Mucosa of stomach (tissue), 1 donor: ENCODE measurements around the gene PTAFR.

Experiments used
- H3K27me3 ChIP-seq: one replicate; pipeline ENCODE4 v1.7.0; 2013; ENCODE audit warnings: mild to moderate bottlenecking, low read length; ENCODE audit not compliant: control insufficient read depth, insufficient read depth
- H3K36me3 ChIP-seq: one replicate; pipeline ENCODE4 v1.7.0; 2013; ENCODE audit warnings: low read length; ENCODE audit not compliant: control insufficient read depth, insufficient read depth
- H3K4me1 ChIP-seq: one replicate; pipeline ENCODE4 v1.7.0; 2013; ENCODE audit warnings: mild to moderate bottlenecking, low read length; ENCODE audit not compliant: control insufficient read depth, insufficient read depth
- H3K4me3 ChIP-seq: one replicate; pipeline ENCODE4 v1.7.0; 2013; ENCODE audit warnings: low read length
- H3K9ac ChIP-seq: one replicate; pipeline ENCODE4 v1.7.0; 2013; ENCODE audit warnings: mild to moderate bottlenecking, low read length, moderate library complexity
- H3K9me3 ChIP-seq: one replicate; pipeline ENCODE4 v1.7.0; 2013; ENCODE audit warnings: mild to moderate bottlenecking, low read length, moderate library complexity; ENCODE audit not compliant: control insufficient read depth
- donor health status: Pancreatic carcinoma.

PTAFR gene

DNA sequence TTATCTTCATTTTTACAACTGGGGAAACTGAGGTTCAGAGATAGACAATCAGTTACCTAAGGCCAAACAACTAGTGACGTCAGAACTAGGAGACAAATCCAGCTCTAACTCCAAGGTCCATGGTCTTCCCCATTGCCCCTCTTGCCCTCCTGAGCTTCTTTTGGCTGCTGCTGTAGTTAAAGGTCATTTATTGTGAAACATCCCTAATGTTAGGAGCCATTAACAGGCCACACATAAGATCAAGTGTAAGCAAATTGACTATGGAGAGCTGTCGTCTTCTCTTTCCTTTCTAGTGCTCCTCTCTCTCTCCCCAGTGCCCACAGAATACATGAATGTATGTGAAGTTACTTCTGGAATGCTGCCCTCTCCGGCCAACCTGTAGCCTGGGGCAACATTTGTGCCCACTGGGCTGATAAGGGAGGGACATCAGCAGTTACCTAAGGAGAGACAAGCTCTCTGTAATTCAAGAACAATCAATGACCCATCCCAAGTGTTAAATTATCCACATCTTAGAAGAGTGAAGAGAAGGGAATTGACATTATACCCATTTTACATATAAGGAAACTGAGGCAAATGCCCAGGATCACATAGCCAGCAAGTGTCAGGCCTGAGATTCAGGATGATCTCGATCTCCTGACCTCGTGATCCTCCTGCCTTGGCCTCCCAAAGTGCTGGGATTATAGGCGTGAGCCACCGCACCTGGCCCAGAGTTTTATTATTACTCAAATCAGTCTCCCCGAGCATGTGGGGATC, 40.1 kb downstream of the PTAFR start:
- Histone ChIP-seq H3K9ac (no peak overlapping the region), H3K4me1 (no peaks in the 10 kb centered on the region), H3K4me3 (no peak overlapping the region), H3K27me3 (no peaks in the 10 kb centered on the region), H3K9me3 (no peaks in the 10 kb centered on the region), H3K36me3 (no peaks in the 10 kb centered on the region)

DNA sequence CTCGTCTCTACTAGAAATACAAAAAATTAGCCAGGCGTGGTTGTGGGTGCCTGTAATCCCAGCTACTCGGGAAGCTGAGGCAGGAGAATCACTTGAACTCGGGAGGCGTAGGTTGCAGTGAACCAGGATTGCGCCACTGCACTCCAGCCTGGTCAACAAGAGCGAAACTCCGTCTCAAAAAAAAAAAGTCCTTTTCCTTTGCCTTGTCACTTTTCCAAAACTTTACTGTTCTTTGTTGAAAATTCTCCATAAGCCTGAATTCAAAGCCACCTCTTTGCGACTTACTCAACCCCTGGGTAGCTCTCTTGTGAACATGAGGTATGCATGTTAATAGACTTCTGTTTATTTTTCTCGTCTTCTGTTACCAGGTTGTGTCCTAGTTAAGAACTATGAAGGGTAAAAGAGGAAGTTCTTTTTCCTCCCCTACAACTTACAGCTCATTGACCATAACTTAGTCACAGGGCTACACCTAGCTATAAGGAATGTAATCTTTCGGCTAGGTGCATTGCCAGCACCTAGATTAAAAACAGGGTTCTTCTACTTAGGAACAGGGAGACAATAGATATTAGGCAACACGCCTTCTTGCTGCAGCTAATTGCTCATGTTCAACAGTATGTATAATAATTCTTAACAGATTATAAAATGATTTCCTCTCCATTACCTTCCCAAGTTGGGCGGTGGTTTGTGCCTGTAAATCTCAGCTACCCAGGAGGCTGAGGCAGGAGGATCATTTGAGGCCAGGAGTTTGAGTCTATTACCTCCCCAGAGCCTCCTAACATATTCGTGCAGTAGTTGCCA, 40.9 kb downstream of the PTAFR start:
- Histone ChIP-seq H3K9me3 (no peaks in the 10 kb centered on the region), H3K4me1 (no peaks in the 10 kb centered on the region), H3K4me3 (no peak overlapping the region), H3K27me3 (no peaks in the 10 kb centered on the region), H3K36me3 (no peaks in the 10 kb centered on the region), H3K9ac (no peak overlapping the region)

DNA sequence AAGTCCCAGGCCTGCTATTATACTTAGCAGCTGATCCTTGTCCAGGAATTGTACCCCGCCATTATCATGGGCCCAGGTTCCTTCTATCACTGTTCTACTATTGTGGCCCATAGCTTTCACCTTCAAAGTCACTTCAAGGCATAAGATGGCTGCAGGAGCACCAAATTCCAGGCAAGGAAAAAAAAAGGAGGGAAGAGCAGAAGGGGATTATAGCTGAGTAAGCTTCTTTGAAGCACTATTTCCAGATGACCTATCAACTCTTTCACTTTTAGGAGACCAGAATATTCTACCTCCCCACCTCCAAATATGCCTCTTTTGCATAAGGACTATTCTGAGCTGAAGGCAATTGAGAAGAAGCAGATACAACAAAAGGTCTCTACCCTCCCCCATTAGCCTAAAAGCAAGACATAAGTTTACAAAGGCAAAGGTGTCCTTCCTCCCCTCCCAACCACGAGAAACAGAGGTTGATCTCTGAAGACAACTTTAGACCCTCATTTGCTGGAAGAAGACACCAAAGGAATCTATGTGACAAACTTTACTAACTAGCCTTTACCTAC, 41.8 kb downstream of the PTAFR start:
- H3K9me3 ChIP-seq, result no peaks in the 10 kb centered on the region
- no peak overlapping the region for H3K9ac ChIP-seq
- H3K27me3 ChIP-seq, result no peaks in the 10 kb centered on the region
- H3K36me3 ChIP-seq, result no peaks in the 10 kb centered on the region
- H3K4me1 ChIP-seq, result no peaks in the 10 kb centered on the region
- H3K4me3 ChIP-seq, result no peak overlapping the region

DNA sequence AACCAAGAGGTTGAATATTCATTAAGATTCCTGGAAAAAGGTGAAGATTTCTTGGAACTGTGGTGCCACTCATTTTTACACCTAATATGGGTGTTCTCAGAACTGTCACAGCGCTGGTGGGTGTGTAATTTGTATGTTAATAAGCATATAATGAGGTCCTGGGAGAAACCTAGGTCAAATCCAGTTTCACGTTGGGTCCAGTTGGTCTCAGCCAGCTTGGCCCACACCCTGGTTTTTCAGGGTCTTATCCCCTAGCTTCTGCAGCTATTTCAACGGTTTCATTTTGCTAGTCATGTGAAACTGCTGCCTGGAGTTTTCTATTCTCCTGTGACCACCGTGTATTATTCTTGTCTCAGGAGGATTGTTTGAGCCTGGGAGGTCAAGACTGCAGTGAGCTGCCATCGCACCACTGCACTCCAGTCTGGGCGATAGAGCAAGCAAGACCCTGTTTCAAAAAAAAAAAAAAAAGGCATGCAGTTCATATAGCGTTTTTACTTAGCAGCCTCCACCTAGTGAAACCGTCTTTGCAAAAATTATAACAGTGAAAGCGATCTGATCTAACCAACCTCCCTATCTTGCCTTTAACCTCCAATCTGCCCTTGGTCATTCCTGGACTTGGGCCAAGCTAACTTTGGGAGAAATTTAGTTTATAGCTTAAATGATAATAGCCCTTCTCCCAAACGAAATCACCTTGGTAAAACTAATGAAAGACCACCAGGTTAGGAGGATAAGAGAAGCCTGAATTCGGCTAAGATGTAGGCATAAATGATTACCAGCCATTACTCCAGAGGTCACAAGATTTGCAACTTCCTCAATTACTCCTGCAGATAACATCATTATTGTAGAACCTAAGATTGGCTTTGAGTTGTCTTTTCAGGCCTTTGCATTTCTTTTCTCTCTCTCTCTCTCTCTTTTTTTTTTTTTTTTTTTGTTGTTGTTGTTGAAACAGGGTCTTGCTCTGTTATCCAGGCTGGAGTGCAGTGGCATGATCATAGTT, 44.0 kb downstream of the PTAFR start:
- H3K27me3 ChIP-seq, result no peaks in the 10 kb centered on the region
- no peaks in the 10 kb centered on the region for H3K36me3 ChIP-seq
- no peak overlapping the region for H3K4me3 ChIP-seq
- no peaks in the 10 kb centered on the region for H3K9me3 ChIP-seq
- no peak overlapping the region for H3K9ac ChIP-seq
- no peaks in the 10 kb centered on the region for H3K4me1 ChIP-seq

DNA sequence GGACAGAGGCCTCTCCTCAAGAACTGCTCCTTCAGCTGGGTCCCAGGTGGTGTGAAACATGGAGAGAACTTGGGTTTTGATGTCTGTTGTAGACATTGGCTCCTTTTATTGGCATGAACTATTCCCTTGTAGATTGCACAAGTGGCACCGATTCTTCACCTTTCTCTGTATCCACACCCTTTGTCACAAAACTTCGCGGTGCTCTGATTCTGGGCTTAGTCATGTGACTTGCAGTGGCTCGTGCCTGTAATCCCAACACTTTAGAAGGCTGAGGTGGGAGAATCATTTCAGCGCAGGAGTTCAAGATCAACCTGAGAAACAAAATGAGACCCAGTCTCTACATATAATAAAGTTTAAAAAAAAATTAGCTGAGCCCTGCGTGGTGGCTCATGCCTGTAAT, 45.6 kb downstream of the PTAFR start:
- Histone ChIP-seq H3K27me3 (no peaks in the 10 kb centered on the region), H3K9ac (no peak overlapping the region), H3K4me3 (no peak overlapping the region), H3K36me3 (no peaks in the 10 kb centered on the region), H3K4me1 (no peaks in the 10 kb centered on the region), H3K9me3 (no peaks in the 10 kb centered on the region)

DNA sequence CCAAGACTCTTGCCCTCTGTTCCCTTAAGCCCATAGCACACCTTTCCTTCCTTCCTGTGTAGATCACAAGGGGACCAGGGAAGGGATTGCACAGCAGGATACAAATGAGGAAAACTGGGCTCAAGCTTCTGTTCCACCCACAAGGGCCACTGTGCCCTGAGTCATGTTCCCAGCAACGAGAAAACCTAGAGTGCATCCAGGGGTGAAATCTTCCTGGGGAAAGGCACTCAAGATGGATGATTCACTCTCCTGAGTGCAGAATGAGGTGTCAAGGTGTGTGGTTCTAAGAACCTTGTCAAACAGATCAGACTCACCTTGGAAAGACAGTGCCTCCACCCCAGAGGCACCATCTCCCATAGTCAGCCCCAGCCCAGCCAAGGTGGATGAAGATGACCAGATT, 47.3 kb downstream of the PTAFR start:
- Histone ChIP-seq H3K9ac (no peak overlapping the region), H3K36me3 (no peaks in the 10 kb centered on the region), H3K4me3 (no peak overlapping the region), H3K27me3 (no peaks in the 10 kb centered on the region), H3K9me3 (no peaks in the 10 kb centered on the region), H3K4me1 (no peaks in the 10 kb centered on the region)

DNA sequence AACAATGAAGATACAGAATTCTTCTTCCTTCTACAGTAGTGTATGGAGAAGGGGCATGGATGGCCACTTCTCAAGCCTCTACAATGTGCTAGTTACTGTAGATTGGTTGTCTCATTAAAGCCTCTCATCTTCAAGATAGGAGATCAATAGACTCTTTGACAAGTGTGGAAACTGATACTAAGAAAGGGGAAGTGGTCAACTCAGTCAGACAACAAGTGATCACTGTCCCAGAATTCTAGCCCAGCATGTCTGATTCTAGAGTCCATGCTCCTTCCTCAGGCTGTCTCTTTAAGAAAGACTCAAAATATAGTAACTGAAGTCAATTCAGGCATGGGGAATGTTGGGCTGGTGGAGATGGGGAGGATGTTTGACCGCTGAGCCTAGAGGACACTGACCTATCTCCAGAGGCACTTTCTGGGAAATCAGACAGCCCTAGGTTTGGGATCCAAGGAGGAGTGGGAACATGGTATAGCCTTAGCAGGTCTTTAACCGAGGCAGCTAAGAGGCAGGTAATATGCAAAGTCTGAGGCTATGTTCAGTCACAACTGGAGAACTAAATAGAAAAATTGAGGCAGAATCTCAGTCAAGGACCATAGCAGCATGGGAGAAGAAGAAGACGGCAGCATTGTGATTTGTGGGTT, 48.8 kb downstream of the PTAFR start:
- Histone ChIP-seq H3K27me3 (no peaks in the 10 kb centered on the region), H3K9me3 (no peaks in the 10 kb centered on the region), H3K4me3 (no peak overlapping the region), H3K9ac (no peak overlapping the region), H3K36me3 (no peaks in the 10 kb centered on the region), H3K4me1 (no peaks in the 10 kb centered on the region)

DNA sequence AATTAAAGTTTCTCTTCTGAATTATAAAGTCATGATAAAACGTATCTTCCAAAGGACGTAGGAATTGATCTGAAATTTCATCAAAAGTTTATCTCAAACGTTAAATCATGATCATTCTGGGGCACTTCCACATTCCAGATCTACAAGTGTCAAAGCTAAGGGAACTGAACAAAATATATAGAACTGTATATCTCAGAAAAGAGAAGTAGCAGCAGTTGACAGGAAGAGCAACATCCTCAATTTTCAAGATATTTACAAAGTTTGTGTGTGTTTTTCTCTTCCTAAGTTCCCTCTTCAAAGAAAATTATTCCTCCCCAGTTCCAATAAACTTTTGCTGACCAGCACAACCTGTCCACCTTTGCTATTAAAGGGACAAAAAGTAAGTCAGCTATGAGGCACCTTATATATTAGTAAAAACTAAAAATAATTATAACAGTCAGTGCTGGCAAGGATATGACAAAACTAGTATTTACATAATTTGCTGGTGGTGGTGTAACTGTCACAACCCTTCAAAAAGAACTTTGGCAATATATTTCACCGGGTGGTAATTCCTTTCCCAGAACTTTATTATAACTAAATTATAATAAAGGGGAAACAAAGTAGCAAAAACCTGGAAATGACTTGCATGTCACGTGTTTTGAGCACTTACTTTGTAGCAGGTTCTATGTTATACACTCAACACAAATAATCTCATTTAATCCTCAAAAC, 49.6 kb downstream of the PTAFR start:
- H3K9me3 ChIP-seq, result no peaks in the 10 kb centered on the region
- H3K4me3 ChIP-seq, result no peak overlapping the region
- no peaks in the 10 kb centered on the region for H3K4me1 ChIP-seq
- no peaks in the 10 kb centered on the region for H3K27me3 ChIP-seq
- no peak overlapping the region for H3K9ac ChIP-seq
- H3K36me3 ChIP-seq, result no peaks in the 10 kb centered on the region

DNA sequence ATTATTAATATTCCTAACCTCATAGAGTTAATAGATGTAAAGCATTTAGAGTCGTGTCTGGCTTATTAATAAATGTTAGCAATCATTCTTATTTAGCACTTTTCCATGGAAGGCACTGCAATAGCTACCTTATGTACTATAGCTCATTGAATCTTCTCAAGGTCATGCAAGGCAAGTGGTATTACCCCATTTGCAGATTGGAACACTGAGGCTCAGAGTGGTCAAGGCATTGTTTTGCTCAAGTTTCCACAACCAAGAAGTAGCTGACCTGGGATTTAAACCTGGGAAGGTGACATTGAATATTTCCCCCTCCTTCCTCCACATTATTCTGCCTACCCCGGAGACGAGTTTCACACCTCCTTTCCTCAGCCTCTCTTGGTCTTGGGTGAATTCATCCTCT, 50.3 kb downstream of the PTAFR start:
- Histone ChIP-seq H3K27me3 (no peaks in the 10 kb centered on the region), H3K36me3 (no peaks in the 10 kb centered on the region), H3K9me3 (no peaks in the 10 kb centered on the region), H3K4me3 (no peak overlapping the region), H3K9ac (no peak overlapping the region), H3K4me1 (no peaks in the 10 kb centered on the region)

DNA sequence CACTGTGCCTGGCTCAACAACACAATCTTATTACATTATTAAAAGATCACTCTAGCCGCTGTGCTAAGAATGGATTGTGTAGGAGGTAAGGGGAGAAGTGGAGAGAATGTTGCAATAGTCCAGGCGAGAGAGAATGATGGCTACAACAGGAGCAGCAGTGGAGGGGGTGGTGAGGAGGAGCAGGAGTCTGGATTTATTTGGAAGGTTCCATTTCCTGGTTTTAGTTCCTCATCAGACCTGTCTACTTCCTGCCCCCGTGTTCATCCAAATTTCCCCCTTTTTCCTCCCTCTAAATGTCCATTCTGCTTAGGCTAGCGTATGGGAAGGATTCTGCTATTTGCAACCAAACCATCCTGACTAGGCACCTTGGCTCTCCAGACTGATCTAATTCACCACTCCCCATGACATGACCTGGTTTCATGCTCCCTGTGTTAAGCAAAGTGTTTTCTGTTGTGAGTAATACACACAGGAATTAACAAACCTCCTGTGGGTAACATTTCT, 53.0 kb downstream of the PTAFR start:
- H3K9ac ChIP-seq, result no peak overlapping the region

DNA sequence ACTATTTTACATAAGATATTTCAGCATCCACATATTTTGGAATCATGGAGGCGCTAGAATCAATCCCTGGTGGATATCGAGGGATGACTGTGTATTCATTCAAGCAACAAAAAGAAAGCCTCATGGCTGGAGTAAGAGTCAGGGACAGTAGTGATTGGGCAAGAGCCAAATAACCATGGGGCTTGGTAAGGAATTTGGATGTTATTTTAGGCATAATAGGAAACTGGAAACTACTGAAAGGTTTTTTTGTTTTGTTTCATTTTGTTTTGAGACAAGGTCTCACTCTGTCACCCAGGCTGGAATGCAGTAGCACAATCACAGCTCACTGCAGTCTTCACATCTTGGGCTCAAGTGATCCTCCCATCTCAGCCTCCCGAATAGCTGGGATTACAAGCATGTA, 54.3 kb downstream of the PTAFR start:
- Histone ChIP-seq H3K9me3 (no peaks in the 10 kb centered on the region), H3K9ac (no peak overlapping the region), H3K36me3 (no peaks in the 10 kb centered on the region), H3K27me3 (no peaks in the 10 kb centered on the region), H3K4me3 (no peak overlapping the region), H3K4me1 (no peaks in the 10 kb centered on the region)

More for the DNA sequence above, 53.0 kb downstream of the PTAFR start:
- H3K4me3 ChIP-seq, result no peak overlapping the region
- no peaks in the 10 kb centered on the region for H3K4me1 ChIP-seq
- no peaks in the 10 kb centered on the region for H3K9me3 ChIP-seq
- no peaks in the 10 kb centered on the region for H3K36me3 ChIP-seq
- no peaks in the 10 kb centered on the region for H3K27me3 ChIP-seq
